ENCODE measurements around the gene CRIP1.

- no peak for TF ChIP-seq CTCF (IDR thresholded peaks at IDR 0.05; ENCODE audit: insufficient read depth, low read length, poor library complexity, severe bottlenecking)
- no peak for TF ChIP-seq EZH2phosphoT487 (conservative IDR thresholded peaks at IDR 0.05; ENCODE audit: low read length)
These were observed 6.4 kb upstream of the CRIP1 start for GRCh38 chr14:105480199-105480746.

Measured in SU-DHL-6 (cell line).